Measurements from ENCODE around the gene NCKAP5L. TPM values are rescaled to one million over a fixed set of nuclear protein-coding genes. Genes with fewer than 3 reads are reported as not detected.

Gene NCKAP5L
- total and polyA plus RNA-seq, 9 of the 15 experiments (the other 6 are each of a cell fraction or from before 2014, with no cell fraction given): 0.01 to 14.4 (median 3.7) TPM

DNA sequence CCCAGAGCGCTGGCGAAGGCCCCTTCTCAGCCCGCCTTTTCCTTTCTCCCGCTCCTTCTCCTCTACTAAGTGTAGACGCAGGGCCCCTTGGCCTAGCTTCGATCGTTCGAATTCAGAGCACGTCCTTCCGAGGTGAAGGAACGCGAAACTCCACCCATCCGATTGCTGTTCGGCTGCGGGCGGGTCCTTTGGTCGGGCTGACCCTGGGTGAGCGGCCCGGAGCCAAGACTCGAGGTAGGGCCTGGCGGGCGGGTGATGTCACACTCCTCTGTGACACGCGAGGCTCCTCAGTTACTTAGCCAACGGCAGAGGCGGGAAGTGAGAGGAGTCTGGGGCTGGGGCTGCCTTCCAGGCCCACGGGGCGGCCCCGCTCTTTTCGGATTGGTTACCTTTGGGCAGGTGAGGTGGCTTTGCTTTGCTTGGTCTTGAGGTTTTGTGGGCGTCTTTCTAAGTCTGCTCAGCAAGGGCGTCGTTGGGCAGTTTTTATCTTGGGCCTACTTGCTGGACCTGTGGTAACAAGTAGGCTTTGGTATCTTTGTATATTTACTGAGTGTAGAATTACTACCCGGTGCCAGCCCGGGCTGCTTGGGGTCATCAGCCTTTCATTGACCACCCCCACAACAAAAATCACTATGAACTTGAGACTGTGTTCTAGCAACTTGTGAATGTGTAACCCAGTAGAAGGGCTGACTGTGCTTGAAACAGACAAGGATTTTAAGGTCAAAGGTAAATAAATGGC lies 86.2 kb downstream of the NCKAP5L start (continued):
- no peak for TF ChIP-seq SMARCC2 (IDR thresholded peaks at IDR 0.05; ENCODE audit: low read depth)
- TF ChIP-seq ZNF143 (CRISPR knock-in tag; IDR thresholded peaks at IDR 0.05): no peak
- no peak for TF ChIP-seq PHF20 (IDR thresholded peaks at IDR 0.05; ENCODE audit: partially characterized antibody)
- TF ChIP-seq RCOR1 (IDR thresholded peaks at IDR 0.05; ENCODE audit: borderline replicate concordance in 1 of 2, low read depth in 2 of 2, low read length in 2 of 2): 0 out of 4 replicates have a peak, but pooled peaks of 1 of the 2 experiments have one; percentile 17
- no peak for TF ChIP-seq PHF8 (IDR thresholded peaks at IDR 0.05; ENCODE audit: borderline replicate concordance, low read length)
- TF ChIP-seq EP300 (IDR thresholded peaks at IDR 0.05; ENCODE audit: low read length): 0 out of 2 replicates have a peak, but pooled peaks have one; percentile 8
- TF ChIP-seq PTBP1 (IDR thresholded peaks at IDR 0.05; ENCODE audit: low read depth, low read length): no peak
- TF ChIP-seq, protein P1, sequence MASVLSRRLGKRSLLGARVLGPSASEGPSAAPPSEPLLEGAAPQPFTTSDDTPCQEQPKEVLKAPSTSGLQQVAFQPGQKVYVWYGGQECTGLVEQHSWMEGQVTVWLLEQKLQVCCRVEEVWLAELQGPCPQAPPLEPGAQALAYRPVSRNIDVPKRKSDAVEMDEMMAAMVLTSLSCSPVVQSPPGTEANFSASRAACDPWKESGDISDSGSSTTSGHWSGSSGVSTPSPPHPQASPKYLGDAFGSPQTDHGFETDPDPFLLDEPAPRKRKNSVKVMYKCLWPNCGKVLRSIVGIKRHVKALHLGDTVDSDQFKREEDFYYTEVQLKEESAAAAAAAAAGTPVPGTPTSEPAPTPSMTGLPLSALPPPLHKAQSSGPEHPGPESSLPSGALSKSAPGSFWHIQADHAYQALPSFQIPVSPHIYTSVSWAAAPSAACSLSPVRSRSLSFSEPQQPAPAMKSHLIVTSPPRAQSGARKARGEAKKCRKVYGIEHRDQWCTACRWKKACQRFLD (CRISPR knock-in tag; IDR thresholded peaks at IDR 0.05): no peak
- 0 out of 2 replicates have a peak, but pooled peaks have one; percentile 10 for TF ChIP-seq ZKSCAN1 (IDR thresholded peaks at IDR 0.05; ENCODE audit: low read depth, low read length)
- TF ChIP-seq SAP30 (IDR thresholded peaks at IDR 0.05; ENCODE audit: borderline replicate concordance, insufficient read depth, low read depth, low read length, poor library complexity, severe bottlenecking): peak; percentile 52
- TF ChIP-seq SAFB (IDR thresholded peaks at IDR 0.05; ENCODE audit: borderline replicate concordance, low read depth, low read length): no peak
- TF ChIP-seq ZNF316 (IDR thresholded peaks at IDR 0.05): no peak
- TF ChIP-seq, protein P2, sequence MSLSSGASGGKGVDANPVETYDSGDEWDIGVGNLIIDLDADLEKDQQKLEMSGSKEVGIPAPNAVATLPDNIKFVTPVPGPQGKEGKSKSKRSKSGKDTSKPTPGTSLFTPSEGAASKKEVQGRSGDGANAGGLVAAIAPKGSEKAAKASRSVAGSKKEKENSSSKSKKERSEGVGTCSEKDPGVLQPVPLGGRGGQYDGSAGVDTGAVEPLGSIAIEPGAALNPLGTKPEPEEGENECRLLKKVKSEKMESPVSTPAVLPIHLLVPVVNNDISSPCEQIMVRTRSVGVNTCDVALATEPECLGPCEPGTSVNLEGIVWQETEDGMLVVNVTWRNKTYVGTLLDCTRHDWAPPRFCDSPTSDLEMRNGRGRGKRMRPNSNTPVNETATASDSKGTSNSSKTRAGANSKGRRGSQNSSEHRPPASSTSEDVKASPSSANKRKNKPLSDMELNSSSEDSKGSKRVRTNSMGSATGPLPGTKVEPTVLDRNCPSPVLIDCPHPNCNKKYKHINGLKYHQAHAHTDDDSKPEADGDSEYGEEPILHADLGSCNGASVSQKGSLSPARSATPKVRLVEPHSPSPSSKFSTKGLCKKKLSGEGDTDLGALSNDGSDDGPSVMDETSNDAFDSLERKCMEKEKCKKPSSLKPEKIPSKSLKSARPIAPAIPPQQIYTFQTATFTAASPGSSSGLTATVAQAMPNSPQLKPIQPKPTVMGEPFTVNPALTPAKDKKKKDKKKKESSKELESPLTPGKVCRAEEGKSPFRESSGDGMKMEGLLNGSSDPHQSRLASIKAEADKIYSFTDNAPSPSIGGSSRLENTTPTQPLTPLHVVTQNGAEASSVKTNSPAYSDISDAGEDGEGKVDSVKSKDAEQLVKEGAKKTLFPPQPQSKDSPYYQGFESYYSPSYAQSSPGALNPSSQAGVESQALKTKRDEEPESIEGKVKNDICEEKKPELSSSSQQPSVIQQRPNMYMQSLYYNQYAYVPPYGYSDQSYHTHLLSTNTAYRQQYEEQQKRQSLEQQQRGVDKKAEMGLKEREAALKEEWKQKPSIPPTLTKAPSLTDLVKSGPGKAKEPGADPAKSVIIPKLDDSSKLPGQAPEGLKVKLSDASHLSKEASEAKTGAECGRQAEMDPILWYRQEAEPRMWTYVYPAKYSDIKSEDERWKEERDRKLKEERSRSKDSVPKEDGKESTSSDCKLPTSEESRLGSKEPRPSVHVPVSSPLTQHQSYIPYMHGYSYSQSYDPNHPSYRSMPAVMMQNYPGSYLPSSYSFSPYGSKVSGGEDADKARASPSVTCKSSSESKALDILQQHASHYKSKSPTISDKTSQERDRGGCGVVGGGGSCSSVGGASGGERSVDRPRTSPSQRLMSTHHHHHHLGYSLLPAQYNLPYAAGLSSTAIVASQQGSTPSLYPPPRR (CRISPR knock-in tag; IDR thresholded peaks at IDR 0.05; ENCODE audit: borderline replicate concordance): no peak
- TF ChIP-seq BRF2 (IDR thresholded peaks at IDR 0.05; ENCODE audit: borderline replicate concordance, insufficient read depth, insufficient read length): no peak
- no peak for TF ChIP-seq NFRKB (IDR thresholded peaks at IDR 0.05; ENCODE audit: low read depth)
- TF ChIP-seq GTF2F1 (IDR thresholded peaks at IDR 0.05; ENCODE audit: low read depth, low read length): 0 out of 2 replicates have a peak, but pooled peaks have one; percentile 25
- no peak for TF ChIP-seq COPS2 (conservative IDR thresholded peaks at IDR 0.05)
- TF ChIP-seq SMAD2 (IDR thresholded peaks at IDR 0.05; ENCODE audit: low read depth, low read length): no peak
- peak; percentile 87 for TF ChIP-seq ATF7 (IDR thresholded peaks at IDR 0.05)
- TF ChIP-seq, protein P3, sequence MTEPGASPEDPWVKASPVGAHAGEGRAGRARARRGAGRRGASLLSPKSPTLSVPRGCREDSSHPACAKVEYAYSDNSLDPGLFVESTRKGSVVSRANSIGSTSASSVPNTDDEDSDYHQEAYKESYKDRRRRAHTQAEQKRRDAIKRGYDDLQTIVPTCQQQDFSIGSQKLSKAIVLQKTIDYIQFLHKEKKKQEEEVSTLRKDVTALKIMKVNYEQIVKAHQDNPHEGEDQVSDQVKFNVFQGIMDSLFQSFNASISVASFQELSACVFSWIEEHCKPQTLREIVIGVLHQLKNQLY (CRISPR knock-in tag; conservative IDR thresholded peaks at IDR 0.05): no peak

Data from K562 (cell line).